ENCODE results near the gene CAV2. TPM values are rescaled to one million over a fixed set of nuclear protein-coding genes. Genes with fewer than 3 reads are reported as not detected.

The CAV2 gene
- total and polyA plus RNA-seq, 9 of the 15 experiments (the other 6 are each of a cell fraction or from before 2014, with no cell fraction given) = 16.1 to 137 (median 38.3) TPM

DNA sequence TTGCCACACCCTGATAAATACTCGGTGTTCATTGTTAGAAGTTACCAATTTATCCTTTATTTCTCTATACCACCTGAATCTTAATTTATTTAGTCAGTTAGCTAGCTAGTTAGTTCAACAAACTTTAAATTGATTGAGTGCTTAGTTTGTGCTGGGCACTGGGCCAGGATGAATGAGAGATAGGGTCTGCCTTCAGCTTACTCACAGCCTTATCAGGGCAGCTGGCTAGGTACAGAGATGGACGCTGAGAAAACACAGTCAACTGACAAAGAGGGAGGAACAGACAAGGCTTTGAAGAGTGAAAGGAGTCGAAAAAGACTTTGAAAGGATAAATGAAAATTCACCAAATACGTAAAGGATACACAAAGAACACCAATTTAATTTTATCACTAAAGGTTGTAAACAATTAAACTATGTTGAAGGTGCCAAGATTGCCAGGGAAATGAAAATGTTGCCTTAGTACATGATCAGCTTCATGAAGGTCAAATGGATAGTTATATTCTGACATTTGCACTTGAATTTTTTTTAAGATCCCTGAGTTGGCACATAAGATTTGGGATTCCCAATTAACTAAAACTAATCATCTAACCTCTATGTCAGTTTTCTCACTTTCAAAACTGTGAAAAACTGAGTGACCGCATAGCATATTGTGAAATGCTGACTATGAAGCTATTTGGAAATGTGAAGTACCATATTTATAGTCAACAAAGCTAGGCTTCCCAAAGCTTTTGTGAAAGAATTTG, 2.1 kb downstream of the CAV2 start (continued):
- TF ChIP-seq, protein P1, sequence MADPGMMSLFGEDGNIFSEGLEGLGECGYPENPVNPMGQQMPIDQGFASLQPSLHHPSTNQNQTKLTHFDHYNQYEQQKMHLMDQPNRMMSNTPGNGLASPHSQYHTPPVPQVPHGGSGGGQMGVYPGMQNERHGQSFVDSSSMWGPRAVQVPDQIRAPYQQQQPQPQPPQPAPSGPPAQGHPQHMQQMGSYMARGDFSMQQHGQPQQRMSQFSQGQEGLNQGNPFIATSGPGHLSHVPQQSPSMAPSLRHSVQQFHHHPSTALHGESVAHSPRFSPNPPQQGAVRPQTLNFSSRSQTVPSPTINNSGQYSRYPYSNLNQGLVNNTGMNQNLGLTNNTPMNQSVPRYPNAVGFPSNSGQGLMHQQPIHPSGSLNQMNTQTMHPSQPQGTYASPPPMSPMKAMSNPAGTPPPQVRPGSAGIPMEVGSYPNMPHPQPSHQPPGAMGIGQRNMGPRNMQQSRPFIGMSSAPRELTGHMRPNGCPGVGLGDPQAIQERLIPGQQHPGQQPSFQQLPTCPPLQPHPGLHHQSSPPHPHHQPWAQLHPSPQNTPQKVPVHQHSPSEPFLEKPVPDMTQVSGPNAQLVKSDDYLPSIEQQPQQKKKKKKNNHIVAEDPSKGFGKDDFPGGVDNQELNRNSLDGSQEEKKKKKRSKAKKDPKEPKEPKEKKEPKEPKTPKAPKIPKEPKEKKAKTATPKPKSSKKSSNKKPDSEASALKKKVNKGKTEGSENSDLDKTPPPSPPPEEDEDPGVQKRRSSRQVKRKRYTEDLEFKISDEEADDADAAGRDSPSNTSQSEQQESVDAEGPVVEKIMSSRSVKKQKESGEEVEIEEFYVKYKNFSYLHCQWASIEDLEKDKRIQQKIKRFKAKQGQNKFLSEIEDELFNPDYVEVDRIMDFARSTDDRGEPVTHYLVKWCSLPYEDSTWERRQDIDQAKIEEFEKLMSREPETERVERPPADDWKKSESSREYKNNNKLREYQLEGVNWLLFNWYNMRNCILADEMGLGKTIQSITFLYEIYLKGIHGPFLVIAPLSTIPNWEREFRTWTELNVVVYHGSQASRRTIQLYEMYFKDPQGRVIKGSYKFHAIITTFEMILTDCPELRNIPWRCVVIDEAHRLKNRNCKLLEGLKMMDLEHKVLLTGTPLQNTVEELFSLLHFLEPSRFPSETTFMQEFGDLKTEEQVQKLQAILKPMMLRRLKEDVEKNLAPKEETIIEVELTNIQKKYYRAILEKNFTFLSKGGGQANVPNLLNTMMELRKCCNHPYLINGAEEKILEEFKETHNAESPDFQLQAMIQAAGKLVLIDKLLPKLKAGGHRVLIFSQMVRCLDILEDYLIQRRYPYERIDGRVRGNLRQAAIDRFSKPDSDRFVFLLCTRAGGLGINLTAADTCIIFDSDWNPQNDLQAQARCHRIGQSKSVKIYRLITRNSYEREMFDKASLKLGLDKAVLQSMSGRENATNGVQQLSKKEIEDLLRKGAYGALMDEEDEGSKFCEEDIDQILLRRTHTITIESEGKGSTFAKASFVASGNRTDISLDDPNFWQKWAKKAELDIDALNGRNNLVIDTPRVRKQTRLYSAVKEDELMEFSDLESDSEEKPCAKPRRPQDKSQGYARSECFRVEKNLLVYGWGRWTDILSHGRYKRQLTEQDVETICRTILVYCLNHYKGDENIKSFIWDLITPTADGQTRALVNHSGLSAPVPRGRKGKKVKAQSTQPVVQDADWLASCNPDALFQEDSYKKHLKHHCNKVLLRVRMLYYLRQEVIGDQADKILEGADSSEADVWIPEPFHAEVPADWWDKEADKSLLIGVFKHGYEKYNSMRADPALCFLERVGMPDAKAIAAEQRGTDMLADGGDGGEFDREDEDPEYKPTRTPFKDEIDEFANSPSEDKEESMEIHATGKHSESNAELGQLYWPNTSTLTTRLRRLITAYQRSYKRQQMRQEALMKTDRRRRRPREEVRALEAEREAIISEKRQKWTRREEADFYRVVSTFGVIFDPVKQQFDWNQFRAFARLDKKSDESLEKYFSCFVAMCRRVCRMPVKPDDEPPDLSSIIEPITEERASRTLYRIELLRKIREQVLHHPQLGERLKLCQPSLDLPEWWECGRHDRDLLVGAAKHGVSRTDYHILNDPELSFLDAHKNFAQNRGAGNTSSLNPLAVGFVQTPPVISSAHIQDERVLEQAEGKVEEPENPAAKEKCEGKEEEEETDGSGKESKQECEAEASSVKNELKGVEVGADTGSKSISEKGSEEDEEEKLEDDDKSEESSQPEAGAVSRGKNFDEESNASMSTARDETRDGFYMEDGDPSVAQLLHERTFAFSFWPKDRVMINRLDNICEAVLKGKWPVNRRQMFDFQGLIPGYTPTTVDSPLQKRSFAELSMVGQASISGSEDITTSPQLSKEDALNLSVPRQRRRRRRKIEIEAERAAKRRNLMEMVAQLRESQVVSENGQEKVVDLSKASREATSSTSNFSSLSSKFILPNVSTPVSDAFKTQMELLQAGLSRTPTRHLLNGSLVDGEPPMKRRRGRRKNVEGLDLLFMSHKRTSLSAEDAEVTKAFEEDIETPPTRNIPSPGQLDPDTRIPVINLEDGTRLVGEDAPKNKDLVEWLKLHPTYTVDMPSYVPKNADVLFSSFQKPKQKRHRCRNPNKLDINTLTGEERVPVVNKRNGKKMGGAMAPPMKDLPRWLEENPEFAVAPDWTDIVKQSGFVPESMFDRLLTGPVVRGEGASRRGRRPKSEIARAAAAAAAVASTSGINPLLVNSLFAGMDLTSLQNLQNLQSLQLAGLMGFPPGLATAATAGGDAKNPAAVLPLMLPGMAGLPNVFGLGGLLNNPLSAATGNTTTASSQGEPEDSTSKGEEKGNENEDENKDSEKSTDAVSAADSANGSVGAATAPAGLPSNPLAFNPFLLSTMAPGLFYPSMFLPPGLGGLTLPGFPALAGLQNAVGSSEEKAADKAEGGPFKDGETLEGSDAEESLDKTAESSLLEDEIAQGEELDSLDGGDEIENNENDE (IDR thresholded peaks at IDR 0.05; ENCODE audit: low read depth, low read length) = no peak
- TF ChIP-seq HDAC1 (IDR thresholded peaks at IDR 0.05) (peak in 1 of 2 experiments; percentile 76; a peak in 2 of 4 replicates), LCOR (CRISPR knock-in tag; IDR thresholded peaks at IDR 0.05) (no peak), SRF (CRISPR knock-in tag; IDR thresholded peaks at IDR 0.05) (peak in 1 of 2 experiments; percentile 88; a peak in 2 of 4 replicates), ZFPM2 (CRISPR knock-in tag; IDR thresholded peaks at IDR 0.05) (no peak), FOXM1 (IDR thresholded peaks at IDR 0.05; ENCODE audit: low read depth) (peak; percentile 77; the same call in 1 of the 2 replicates), FOXM1 (CRISPR knock-in tag; IDR thresholded peaks at IDR 0.05; ENCODE audit: low read depth) (no peak), TEAD2 (tag; IDR thresholded peaks at IDR 0.05) (no peak), FOXK1 (CRISPR knock-in tag; IDR thresholded peaks at IDR 0.05; ENCODE audit: borderline replicate concordance) (no peak), PCBP1 (IDR thresholded peaks at IDR 0.05; ENCODE audit: low read depth, low read length, poor library complexity, severe bottlenecking) (no peak), HNRNPLL (IDR thresholded peaks at IDR 0.05; ENCODE audit: low read depth, low read length, poor library complexity, severe bottlenecking) (no peak), DPF2 (IDR thresholded peaks at IDR 0.05) (peak; percentile 99)
- TF ChIP-seq, protein P2, sequence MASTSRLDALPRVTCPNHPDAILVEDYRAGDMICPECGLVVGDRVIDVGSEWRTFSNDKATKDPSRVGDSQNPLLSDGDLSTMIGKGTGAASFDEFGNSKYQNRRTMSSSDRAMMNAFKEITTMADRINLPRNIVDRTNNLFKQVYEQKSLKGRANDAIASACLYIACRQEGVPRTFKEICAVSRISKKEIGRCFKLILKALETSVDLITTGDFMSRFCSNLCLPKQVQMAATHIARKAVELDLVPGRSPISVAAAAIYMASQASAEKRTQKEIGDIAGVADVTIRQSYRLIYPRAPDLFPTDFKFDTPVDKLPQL (IDR thresholded peaks at IDR 0.05; ENCODE audit: extremely low read depth, insufficient read length) = no peak
- TF ChIP-seq, protein P3, sequence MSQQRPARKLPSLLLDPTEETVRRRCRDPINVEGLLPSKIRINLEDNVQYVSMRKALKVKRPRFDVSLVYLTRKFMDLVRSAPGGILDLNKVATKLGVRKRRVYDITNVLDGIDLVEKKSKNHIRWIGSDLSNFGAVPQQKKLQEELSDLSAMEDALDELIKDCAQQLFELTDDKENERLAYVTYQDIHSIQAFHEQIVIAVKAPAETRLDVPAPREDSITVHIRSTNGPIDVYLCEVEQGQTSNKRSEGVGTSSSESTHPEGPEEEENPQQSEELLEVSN (IDR thresholded peaks at IDR 0.05; ENCODE audit: borderline replicate concordance in 1 of 2, extremely low read depth in 1 of 2, insufficient read depth in 1 of 2, insufficient read length in 1 of 2, low read depth in 1 of 2, low read length in 1 of 2, poor library complexity in 1 of 2, severe bottlenecking in 1 of 2) = no peak

Measured in K562 (cell line).